GM21423 (cell line): ENCODE results near the gene ITGA11.

ENCODE experiments used
- ATAC-seq: cut with Tn5 transposase; IDR thresholded peaks from one replicate; pipeline ENCODE4 v1.9.1; 2021; ENCODE audit warnings: mild to moderate bottlenecking, moderate library complexity; ENCODE audit not compliant: unreplicated experiment

ITGA11 gene

DNA sequence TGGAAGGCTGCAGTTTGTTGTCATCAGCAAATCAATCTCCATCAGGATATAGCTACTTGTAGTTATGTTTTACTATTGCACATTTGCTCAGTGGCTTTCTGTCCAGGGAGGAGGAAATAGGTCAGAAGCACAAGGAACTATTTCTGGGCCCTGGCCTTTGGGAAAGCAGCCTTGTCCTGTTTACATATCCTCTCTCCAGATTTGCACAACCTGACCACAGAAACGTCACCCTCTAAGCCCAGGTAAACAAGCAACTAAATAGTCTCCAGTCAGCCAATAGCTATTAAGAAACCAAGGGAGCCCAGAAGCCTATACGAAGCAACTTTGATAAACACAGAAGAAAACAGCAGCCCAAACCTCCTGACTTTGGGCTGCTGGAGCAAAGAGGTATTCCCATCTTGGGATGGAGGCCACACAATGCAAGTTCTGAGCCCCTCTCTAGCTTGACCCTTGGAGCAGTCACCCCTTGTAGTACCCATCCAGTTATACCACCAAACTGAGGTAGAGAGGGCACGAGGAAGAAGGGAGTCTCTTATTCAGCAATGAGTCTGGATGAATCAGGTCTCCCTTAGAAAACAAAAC lies 156.7 kb downstream of the ITGA11 start:
- no peak for ATAC-seq

DNA sequence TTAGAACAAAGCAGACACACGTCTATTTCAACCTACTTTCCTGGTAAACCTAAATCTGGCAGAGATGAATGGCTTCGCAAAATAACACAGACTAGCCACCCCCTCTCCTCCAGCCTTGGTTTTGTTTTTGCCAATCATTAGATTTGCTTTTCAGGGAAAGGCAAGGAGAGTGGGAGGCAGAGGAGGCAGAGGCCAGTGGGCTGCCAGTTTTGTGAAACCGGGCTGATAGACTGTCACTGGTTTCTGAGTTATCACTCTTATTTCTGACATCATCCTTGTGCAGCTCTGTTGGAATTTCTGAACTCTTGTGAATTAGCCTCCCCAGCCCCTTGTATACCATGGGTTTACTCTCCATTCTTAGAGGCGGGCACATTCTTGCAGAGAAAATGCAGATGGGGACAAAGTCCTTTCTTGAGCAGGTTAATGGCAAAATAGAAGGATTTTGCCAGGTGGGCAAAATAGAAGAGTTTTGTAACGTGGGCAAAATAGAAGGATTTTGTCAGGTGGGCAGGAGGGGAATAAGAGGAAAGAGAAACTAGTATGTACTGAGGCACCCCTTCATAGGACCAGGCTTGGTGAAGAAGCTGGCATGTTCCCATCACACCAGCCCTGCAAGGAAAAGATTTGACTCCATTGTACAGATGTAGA lies 157.6 kb downstream of the ITGA11 start:
- ATAC-seq = no peak

DNA sequence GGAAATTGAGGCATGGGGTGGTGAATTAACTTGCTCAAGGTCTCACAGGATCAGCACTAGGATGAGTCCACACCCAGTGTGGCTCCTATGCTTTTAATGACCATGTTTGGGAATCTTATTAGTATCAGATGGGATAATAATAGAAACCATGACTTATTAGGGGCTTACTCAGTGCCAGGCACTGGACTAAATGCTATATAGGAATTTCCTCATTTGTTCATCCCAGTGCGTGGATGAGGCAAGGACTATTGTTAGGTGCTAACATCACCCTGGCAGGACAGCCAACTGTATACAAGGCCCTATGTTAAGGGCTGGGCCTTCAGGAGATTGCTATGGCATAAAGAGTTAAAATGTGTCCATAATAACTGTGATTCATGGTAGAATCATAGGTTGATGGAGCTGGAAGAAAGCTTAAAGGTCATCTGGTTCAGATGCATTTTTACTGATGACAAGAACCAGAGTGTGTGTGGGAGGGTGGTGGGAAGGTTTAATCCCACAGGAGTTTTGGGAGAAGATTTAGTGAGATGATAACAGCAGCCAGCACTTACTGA lies 159.2 kb downstream of the ITGA11 start:
- ATAC-seq = no peak

- ATAC-seq = no peak
These were observed 160.0 kb downstream of the ITGA11 start for GRCh38 chr15:68271854-68272471.

DNA sequence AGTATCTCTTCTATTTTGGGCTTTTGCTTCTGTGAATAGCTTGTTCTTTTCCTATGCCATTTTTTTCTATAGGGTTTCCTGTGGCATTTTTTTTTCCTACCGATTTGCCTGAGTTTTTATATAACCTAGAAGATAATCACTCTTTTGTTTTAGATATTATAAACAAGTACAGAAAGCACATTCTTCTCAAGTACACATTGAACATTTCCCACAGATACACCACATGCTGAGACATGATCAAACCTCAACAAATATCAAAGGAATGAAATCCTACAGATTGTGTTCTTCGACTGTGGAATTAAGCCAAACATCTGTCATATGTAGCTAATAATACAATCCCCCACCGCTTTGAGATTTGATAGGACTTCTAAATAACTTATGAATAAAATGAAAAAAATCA lies 163.6 kb downstream of the ITGA11 start:
- ATAC-seq = no peak

GRCh38 chr15:68265674-68266073 lies 166.3 kb downstream of the ITGA11 start:
- no peak for ATAC-seq

- ATAC-seq = no peak
These were observed 166.9 kb downstream of the ITGA11 start for GRCh38 chr15:68265081-68265480.

- no peak for ATAC-seq
These were observed 167.7 kb downstream of the ITGA11 start for GRCh38 chr15:68264282-68264681.

DNA sequence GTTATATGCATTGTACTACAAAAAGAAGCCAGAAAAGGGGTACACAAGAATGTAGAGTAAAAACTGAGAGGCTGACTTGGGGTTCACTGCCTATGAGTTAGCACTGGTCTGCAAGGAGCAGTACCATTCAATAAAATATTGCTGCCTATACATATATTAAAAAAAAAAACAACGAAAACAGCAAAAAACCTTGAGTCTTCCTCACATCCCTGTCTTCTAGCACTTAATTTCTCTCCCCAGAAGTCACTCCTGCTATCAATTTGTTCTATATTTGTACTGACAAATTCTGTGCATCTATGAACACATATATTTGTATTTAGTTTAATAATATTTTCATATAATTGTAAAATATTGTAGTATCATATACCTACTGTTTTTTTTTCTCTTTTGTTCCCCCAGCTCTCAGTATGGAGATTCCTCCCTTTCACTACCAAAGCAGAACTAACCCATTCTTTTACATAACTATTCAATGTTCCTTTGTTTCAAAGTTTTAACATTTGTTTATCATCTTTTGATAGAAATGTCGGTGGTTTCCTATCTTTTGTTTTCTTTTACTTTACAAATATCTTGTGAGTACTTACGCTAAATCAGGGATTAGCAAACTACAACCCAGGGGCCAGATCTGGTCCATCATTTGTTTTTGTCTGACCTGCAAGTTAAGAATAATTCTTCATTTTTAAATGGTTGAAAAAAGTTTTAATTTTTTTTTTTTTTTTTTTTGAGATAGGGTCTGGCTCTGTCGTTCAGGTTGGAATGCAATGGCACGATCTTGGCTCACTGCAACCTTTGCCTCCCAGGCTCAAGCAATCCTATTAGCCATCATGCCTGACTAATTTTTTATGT lies 169.2 kb downstream of the ITGA11 start:
- ATAC-seq = no peak

GRCh38 chr15:68261980-68262379 lies 170.0 kb downstream of the ITGA11 start:
- ATAC-seq = no peak

GRCh38 chr15:68261241-68261640 lies 170.7 kb downstream of the ITGA11 start:
- no peak for ATAC-seq

GRCh38 chr15:68259883-68260282 lies 172.1 kb downstream of the ITGA11 start:
- no peak for ATAC-seq

GRCh38 chr15:68258692-68259091 lies 173.3 kb downstream of the ITGA11 start:
- no peak for ATAC-seq

DNA sequence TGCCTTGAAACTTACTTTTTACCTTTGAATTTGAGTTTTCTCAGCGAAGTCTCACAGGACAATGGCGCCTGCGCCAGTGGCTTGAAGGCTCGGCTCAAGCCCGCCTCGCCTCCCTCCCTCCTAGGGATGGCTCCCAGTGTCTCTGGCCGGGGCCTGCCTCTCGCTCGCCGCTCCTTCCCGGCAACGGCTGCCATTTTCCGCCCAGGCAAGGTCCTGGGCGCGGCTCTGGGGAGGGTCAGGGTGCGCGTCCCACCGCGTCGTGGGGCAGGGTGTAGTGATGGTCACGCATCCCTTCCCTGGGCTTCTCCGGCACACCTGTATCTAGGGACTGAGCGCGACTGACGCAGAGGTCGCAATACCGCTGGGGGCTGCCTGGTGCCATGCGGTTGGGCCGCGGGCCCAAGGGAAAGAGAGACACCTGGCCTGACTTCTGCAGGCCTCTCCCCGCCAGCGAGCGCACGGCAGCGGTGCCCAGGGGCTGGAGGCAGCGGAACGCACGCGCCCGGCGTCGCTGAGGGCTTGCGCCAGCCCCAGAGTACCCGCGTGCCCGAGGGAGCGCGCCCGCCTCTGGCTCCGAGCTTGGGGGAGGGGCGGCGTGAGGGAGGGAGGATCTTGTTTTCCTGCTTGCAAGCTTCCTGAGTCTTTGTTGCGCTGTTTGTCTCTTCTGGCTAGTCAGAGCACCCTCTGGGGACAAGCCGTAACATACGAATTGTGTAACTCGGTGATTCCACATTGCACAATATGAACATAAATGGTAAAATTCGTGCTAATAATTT lies 175.1 kb downstream of the ITGA11 start:
- ATAC-seq = no peak

- ATAC-seq = no peak
These were observed 178.9 kb downstream of the ITGA11 start for GRCh38 chr15:68252925-68253534.

DNA sequence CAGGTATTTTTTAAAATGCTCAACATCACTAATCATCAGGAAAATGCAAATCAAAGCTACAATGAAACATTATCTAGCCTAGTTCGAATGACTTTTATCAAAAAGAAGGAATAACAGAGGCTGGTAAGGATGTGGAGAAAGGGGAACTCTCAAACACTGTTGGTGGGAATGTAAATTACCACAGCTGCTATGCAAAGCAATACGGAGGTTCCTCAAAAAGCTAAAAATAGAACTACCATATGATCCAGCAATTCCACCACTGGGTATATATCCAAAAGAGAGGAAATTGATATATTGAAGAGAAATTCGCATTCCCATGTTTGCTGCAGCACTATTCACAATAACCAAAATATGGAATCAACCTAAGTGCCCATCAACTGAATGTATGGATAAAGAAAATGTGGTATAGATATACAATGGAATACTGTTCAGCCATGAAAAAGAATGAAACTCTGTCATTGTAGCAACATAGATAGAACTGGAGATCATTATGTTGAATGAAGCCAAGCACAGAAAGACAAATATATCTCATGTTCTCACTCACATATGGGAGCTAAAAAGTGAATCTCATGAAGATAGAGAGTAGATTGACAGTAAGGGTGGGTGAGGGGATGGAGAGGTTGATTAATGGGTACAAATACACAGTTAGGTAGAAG lies 182.8 kb downstream of the ITGA11 start:
- no peak for ATAC-seq
